Endodermal cell (in vitro differentiated cells): ENCODE data around the gene GDF2. TPM values are rescaled to one million over a fixed set of nuclear protein-coding genes. Genes with fewer than 3 reads are reported as not detected.

Experiments
- DNase-seq: peaks from one replicate; pipeline ENCODE4 v3.0.0-alpha.2; 2017
- H3K27ac ChIP-seq: 2 replicates; pipeline ENCODE4 v1.5.1; 2013; ENCODE audit warnings: mild to moderate bottlenecking, low read depth, low read length, moderate library complexity
- H3K27me3 ChIP-seq: 2 replicates; pipeline ENCODE4 v1.6.1; 2013; ENCODE audit warnings: mild to moderate bottlenecking, low read length, moderate library complexity; ENCODE audit not compliant: insufficient read depth, control insufficient read depth, poor library complexity, severe bottlenecking
- H3K36me3 ChIP-seq: 2 replicates; pipeline ENCODE4 v1.7.0; 2013; ENCODE audit warnings: mild to moderate bottlenecking, low read length, moderate library complexity; ENCODE audit not compliant: control insufficient read depth, insufficient read depth
- H3K4me1 ChIP-seq: one replicate; pipeline ENCODE4 v1.7.0; 2013; ENCODE audit warnings: low read length; ENCODE audit not compliant: control insufficient read depth, insufficient read depth
- H3K4me3 ChIP-seq: 2 replicates; pipeline ENCODE4 v1.5.1; 2013; ENCODE audit warnings: mild to moderate bottlenecking, low read length, moderate library complexity
- H3K9ac ChIP-seq: 2 replicates; pipeline ENCODE4 v1.6.1; 2013; ENCODE audit warnings: mild to moderate bottlenecking, low read length, moderate library complexity; ENCODE audit not compliant: poor library complexity, severe bottlenecking; ENCODE audit errors: extremely low read depth
- H3K9me3 ChIP-seq: 2 replicates; pipeline ENCODE4 v1.6.1; 2013; ENCODE audit warnings: mild to moderate bottlenecking, low read length, moderate library complexity; ENCODE audit not compliant: control insufficient read depth
- H3K27ac Mint-ChIP-seq: 2 replicates; pipeline ENCODE4 v1.8.0; 2020; ENCODE audit warnings: mixed read lengths
- H3K27me3 Mint-ChIP-seq: 2 replicates; pipeline ENCODE4 v1.8.0; 2021; ENCODE audit warnings: mild to moderate bottlenecking, mixed read lengths; ENCODE audit not compliant: insufficient read depth
- H3K36me3 Mint-ChIP-seq: 2 replicates; pipeline ENCODE4 v1.8.0; 2020; ENCODE audit warnings: low read depth, mixed read lengths
- H3K4me1 Mint-ChIP-seq: 2 replicates; pipeline ENCODE4 v1.8.0; 2020; ENCODE audit warnings: mixed read lengths
- H3K4me3 Mint-ChIP-seq: 2 replicates; pipeline ENCODE4 v1.8.0; 2020; ENCODE audit warnings: mild to moderate bottlenecking, moderate library complexity, mixed read lengths
- H3K9me3 Mint-ChIP-seq: 2 replicates; pipeline ENCODE4 v1.8.0; 2020; ENCODE audit warnings: mild to moderate bottlenecking, mixed read lengths
- WGBS, 2 experiments: methylation state at CpG; one replicate each; pipeline versions ENCODE4 v1.1.5 to v1.1.7; 2013; ENCODE audit warnings: missing lambda C conversion rate in 2 of 2, mixed read lengths in 1 of 2; ENCODE audit not compliant: insufficient coverage in 1 of 2, insufficient read length in 1 of 2; 5-methylcytosine and 5-hydroxymethylcytosine counted together
- total RNA-seq, 2 donors: library from RNA; stranded (reverse); fragmentation: NEBNext Ultra II Directional in 1 of 2; extraction: Animal tissue kit (Norgen Biotek cat#: 25700) in 1 of 2; gene quantifications; 2 replicates in 1 of 2; 3 replicates in 1 of 2; pipeline ENCODE4 v1.2.1, GENCODE V29; 2021
- TF ChIP-seq, protein P1 (sequence below): fragments of 200-600 bp; sonication (generic); conservative IDR thresholded peaks from 2 replicates; pipeline ENCODE4 v1.5.0; 2021; ENCODE audit warnings: antibody characterized with exemption, mild to moderate bottlenecking

The GDF2 gene
- total RNA-seq, 2 donors from 2014 or later: not detected

DNA sequence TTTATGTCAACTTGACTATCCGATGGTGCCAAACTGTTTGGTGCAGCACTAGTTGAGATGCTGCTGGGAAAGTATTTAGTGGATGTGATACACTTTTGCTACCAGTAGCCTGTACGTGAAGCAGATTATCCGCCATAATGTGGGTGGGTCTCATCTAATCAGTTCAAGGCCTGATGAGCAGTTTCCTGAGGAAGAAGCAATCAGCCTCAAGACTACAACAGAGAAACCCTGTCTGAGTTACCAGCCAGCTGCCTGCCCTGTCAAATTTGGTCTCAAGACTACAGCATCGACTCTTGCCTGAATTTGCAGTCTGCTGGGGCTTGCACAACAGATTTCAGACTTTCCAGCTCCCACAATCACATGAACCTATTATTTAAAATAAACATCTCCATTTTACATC, 15.1 kb downstream of the GDF2 start:
- no peaks in the 10 kb centered on the region for H3K4me1 ChIP-seq
- H3K27me3 Mint-ChIP-seq: peaks cover 5% of the 10 kb centered on the region
- no peak overlapping the region for H3K4me3 Mint-ChIP-seq
- H3K9me3 Mint-ChIP-seq: no peaks in the 10 kb centered on the region
- H3K4me1 Mint-ChIP-seq: no peaks in the 10 kb centered on the region
- H3K4me3 ChIP-seq: no peak overlapping the region
- TF ChIP-seq, protein P1, sequence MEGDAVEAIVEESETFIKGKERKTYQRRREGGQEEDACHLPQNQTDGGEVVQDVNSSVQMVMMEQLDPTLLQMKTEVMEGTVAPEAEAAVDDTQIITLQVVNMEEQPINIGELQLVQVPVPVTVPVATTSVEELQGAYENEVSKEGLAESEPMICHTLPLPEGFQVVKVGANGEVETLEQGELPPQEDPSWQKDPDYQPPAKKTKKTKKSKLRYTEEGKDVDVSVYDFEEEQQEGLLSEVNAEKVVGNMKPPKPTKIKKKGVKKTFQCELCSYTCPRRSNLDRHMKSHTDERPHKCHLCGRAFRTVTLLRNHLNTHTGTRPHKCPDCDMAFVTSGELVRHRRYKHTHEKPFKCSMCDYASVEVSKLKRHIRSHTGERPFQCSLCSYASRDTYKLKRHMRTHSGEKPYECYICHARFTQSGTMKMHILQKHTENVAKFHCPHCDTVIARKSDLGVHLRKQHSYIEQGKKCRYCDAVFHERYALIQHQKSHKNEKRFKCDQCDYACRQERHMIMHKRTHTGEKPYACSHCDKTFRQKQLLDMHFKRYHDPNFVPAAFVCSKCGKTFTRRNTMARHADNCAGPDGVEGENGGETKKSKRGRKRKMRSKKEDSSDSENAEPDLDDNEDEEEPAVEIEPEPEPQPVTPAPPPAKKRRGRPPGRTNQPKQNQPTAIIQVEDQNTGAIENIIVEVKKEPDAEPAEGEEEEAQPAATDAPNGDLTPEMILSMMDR: no peak
- no peaks in the 10 kb centered on the region for H3K36me3 ChIP-seq
- no peaks in the 10 kb centered on the region for H3K27me3 ChIP-seq
- H3K9ac ChIP-seq: no peak overlapping the region
- H3K27ac Mint-ChIP-seq: no peak overlapping the region
- H3K36me3 Mint-ChIP-seq: no peaks in the 10 kb centered on the region
- no peaks in the 10 kb centered on the region for H3K9me3 ChIP-seq
- 88 to 92% methylated on average over 3 to 4 of the region's 4 CpGs for WGBS, 2 experiments
- no peak overlapping the region for H3K27ac ChIP-seq
- no peak for DNase-seq

DNA sequence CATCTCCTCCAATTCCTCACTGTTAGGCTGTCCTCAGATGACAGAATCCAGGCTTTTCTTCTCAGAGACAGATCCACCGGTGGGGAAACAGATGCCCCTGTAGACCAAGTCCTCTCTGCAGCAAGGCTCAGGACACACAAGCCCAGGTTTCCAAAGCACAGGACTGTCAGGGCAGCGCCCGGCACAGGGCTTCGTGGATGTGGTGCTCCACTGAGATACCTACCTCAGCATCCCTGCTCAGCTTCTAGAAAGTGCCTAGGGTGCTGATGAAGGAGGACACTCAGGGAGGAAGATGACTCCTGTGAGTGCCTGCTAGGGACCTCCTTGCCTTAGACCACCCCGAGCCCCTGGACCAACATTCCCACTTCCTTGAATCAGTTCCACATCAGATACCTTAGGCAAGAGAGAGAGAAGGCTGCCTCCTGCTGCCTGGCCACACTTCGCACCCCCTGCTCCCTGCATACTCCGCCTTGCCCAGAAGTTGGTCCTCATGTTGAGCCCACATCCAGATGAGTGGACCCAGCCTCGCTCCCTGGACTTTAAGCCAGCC, 17.0 kb downstream of the GDF2 start:
- Mint-ChIP-seq H3K27ac (no peak overlapping the region), H3K27me3 (no peaks in the 10 kb centered on the region), H3K36me3 (no peaks in the 10 kb centered on the region), H3K4me1 (no peaks in the 10 kb centered on the region), H3K4me3 (no peak overlapping the region), H3K9me3 (no peaks in the 10 kb centered on the region)
- Histone ChIP-seq H3K36me3 (no peaks in the 10 kb centered on the region), H3K27ac (no peak overlapping the region), H3K4me1 (no peaks in the 10 kb centered on the region), H3K9ac (no peak overlapping the region), H3K9me3 (no peaks in the 10 kb centered on the region), H3K4me3 (no peak overlapping the region), H3K27me3 (no peaks in the 10 kb centered on the region)
- WGBS, 2 experiments: 93 to 94% methylated on average over 4 to 8 of the region's 8 CpGs
- no peak for DNase-seq
- TF ChIP-seq, protein P1: no peak

DNA sequence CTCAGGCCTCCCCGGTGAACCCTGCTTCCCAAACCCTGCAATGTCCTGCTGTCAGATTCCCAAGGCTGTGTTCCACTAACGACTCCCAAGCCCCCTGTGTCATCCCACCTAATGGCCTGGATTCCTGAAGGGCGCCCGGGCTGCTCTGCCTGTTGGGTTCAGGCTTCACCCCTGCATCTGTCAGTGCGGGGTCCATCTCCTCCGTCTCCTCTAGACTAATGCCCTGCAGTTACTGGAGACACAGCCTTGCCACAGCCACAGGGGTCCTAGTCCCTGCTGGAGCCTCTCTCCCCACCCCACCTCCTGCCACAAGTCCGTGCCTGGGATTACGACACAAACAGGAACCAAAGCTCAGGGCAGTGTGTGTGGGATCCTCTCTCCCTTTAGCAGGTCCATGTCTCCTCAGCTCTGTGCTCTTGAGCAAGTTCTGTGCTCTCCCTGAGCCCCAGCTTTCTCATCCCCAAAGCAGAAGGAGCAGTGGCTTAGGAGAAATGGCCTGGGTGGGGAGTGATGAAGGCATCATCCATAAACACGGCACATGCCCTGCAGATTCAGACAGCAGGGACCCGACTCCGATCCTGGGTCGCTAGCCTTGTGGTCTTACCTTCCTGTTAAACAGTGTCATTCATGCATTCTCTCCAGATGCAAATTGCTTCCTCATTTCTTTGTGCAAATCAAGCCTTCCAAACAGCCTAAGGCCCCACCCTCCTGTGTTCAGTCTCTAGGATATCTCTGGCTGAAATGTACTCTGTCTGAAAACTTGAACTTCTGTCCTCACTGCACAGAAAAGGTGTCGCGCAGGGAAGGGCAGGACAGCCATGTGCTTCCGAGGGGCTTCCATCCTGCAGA, 17.7 kb downstream of the GDF2 start:
- no peaks in the 10 kb centered on the region for H3K36me3 Mint-ChIP-seq
- H3K4me1 ChIP-seq: no peaks in the 10 kb centered on the region
- H3K9ac ChIP-seq: no peak overlapping the region
- no peaks in the 10 kb centered on the region for H3K9me3 Mint-ChIP-seq
- TF ChIP-seq, protein P1: no peak
- H3K9me3 ChIP-seq: no peaks in the 10 kb centered on the region
- H3K36me3 ChIP-seq: no peaks in the 10 kb centered on the region
- H3K4me3 ChIP-seq: no peak overlapping the region
- no peaks in the 10 kb centered on the region for H3K27me3 Mint-ChIP-seq
- no peaks in the 10 kb centered on the region for H3K4me1 Mint-ChIP-seq
- 88 to 89% methylated on average over 13 to 15 of the region's 15 CpGs for WGBS, 2 experiments
- H3K27me3 ChIP-seq: no peaks in the 10 kb centered on the region
- H3K27ac Mint-ChIP-seq: no peak overlapping the region
- peak; percentile 54 for DNase-seq
- no peak overlapping the region for H3K4me3 Mint-ChIP-seq
- H3K27ac ChIP-seq: no peak overlapping the region
